ENCODE results near the gene APP.

GRCh38 chr21:25837533-25838265 lies 332.9 kb downstream of the APP start:
- TF ChIP-seq USF1 (IDR thresholded peaks at IDR 0.05): no peak
- no peak for TF ChIP-seq TCF12 (IDR thresholded peaks at IDR 0.05; ENCODE audit: low read depth)

All from Ishikawa (cell line).